HCT116 (cell line): Measurements from ENCODE around the gene APH1B. TPM values are rescaled to one million over a fixed set of nuclear protein-coding genes. Genes with fewer than 3 reads are reported as not detected.

ENCODE experiments used
- ATAC-seq: fragments of 200-7000 bp; cut with Tn5 transposase; 2 replicates; pipeline ENCODE4 v1.9.1; 2020; ENCODE audit warnings: mild to moderate bottlenecking, moderate library complexity
- BruUV-seq: library from RNA; stranded (reverse); fragments of 400-500 nt; replicated peaks from 2 replicates; lab custom pipeline; 2021; lab: Mats Ljungman, UMichigan
- CTCF ChIA-PET: fragments of 300-600 bp; sonication (Branson Sonifier 250); formaldehyde crosslinking; loops from one replicate; lab custom pipeline; 2021; ENCODE audit warnings: antibody characterized with exemption; lab: Charles Lee
- POLR2A ChIA-PET: fragments of 300-600, 350-600 bp; sonication (Branson Sonifier 250); formaldehyde crosslinking; loops from one replicate; lab custom pipeline; 2021; ENCODE audit warnings: antibody characterized with exemption; lab: Charles Lee
- RAD21 ChIA-PET, 2 experiments: fragments of 300-600 bp; sonication (Branson Sonifier 250); formaldehyde crosslinking; loops; one replicate each; lab custom pipeline; 2023; ENCODE audit warnings: low total read pairs in 2 of 2; ENCODE audit not compliant: uncharacterized antibody in 2 of 2, unreplicated experiment in 2 of 2, low non-redundant PET in 1 of 2; lab: Charles Lee
- DNase-seq: peaks from one replicate; pipeline ENCODE4 v3.0.0-alpha.2; 2010; ENCODE audit warnings: low read depth, low spot score
- H2AFZ ChIP-seq: fragments of 200-600 bp; shearing (Covaris generic), sonication (generic); 2 replicates; pipeline ENCODE4 v1.6.1; 2017; ENCODE audit warnings: low read depth, mixed run types, mixed read lengths, antibody characterized with exemption, low read length; ENCODE audit not compliant: poor library complexity, severe bottlenecking
- H3K27ac ChIP-seq: 2 replicates; pipeline ENCODE4 v1.5.1; 2012; ENCODE audit warnings: low read depth, low read length
- H3K27me3 ChIP-seq: fragments of 200-600 bp; sonication (generic); 2 replicates; pipeline ENCODE4 v1.6.1; 2016; ENCODE audit warnings: mixed run types, low read length, mixed read lengths; ENCODE audit not compliant: insufficient read depth
- H3K36me3 ChIP-seq, 2 experiments: fragments of 200-500 bp in 1 of 2; fragments of 200-600 bp in 1 of 2; sonication (Bioruptor generic) in 1 of 2; sonication (generic) in 1 of 2; 2 replicates each; pipeline versions ENCODE4 v1.5.1 to v1.6.1; 2014 to 2016; ENCODE audit warnings: low read length in 2 of 2, inconsistent platforms in 1 of 2, mixed read lengths in 1 of 2, mixed run types in 1 of 2; ENCODE audit not compliant: insufficient read depth in 2 of 2, control insufficient read depth in 1 of 2
- H3K4me1 ChIP-seq, 2 experiments: fragments of 200-600 bp in 1 of 2; sonication (generic) in 1 of 2; 2 replicates each; pipeline versions ENCODE4 v1.5.1 to v1.6.1; 2012 to 2017; ENCODE audit warnings: low read length in 2 of 2, inconsistent platforms in 1 of 2, mild to moderate bottlenecking in 1 of 2, mixed read lengths in 1 of 2, mixed run types in 1 of 2, moderate library complexity in 1 of 2; ENCODE audit not compliant: insufficient read depth in 2 of 2, control insufficient read depth in 1 of 2
- H3K4me2 ChIP-seq: fragments of 200-600 bp; sonication (generic); 2 replicates; pipeline ENCODE4 v1.6.1; 2017; ENCODE audit warnings: mixed run types, low read length, mixed read lengths
- H3K4me3 ChIP-seq, 2 experiments: fragments of 200-600 bp in 1 of 2; sonication (generic) in 1 of 2; replicated peaks in 1 of 2; 2 replicates each; pipeline ENCODE4 v1.5.1; 2011 to 2016; ENCODE audit warnings: low read length in 2 of 2, control low read depth in 1 of 2, low read depth in 1 of 2, mild to moderate bottlenecking in 1 of 2, mixed read lengths in 1 of 2, mixed run types in 1 of 2
- H3K79me2 ChIP-seq: fragments of 200-600 bp; sonication (generic); 2 replicates; pipeline ENCODE4 v1.6.1; 2017; ENCODE audit warnings: mild to moderate bottlenecking, mixed run types, low read length, moderate library complexity, mixed read lengths; ENCODE audit not compliant: insufficient read depth
- H3K9ac ChIP-seq: fragments of 200-600 bp; sonication (generic); 2 replicates; pipeline ENCODE4 v1.6.1; 2016; ENCODE audit warnings: low read length, mixed read lengths
- H3K9me2 ChIP-seq: fragments of 200-600 bp; sonication (generic), shearing (Covaris generic); 2 replicates; pipeline ENCODE4 v1.6.1; 2017; ENCODE audit warnings: mixed run types, mild to moderate bottlenecking, moderate library complexity; ENCODE audit not compliant: insufficient read depth
- H3K9me3 ChIP-seq, 2 experiments: fragments of 200-500 bp in 1 of 2; fragments of 200-600 bp in 1 of 2; sonication (Bioruptor generic) in 1 of 2; sonication (generic) in 1 of 2; 2 replicates each; pipeline ENCODE4 v1.6.1; 2014 to 2017; ENCODE audit warnings: low read length in 2 of 2, mixed read lengths in 2 of 2, inconsistent platforms in 1 of 2, low read depth in 1 of 2, mild to moderate bottlenecking in 1 of 2, mixed run types in 1 of 2, moderate library complexity in 1 of 2; ENCODE audit not compliant: control insufficient read depth in 1 of 2, insufficient read depth in 1 of 2
- H4K20me1 ChIP-seq: fragments of 200-600 bp; sonication (generic), shearing (Covaris generic); 2 replicates; pipeline ENCODE4 v1.6.1; 2017; ENCODE audit warnings: mixed run types, mild to moderate bottlenecking, moderate library complexity; ENCODE audit not compliant: insufficient read depth
- CBX3 ChIP-seq: IDR thresholded peaks from 2 replicates; pipeline ENCODE4 v1.6.1; 2012; ENCODE audit warnings: low read depth
- EZH2phosphoT487 ChIP-seq: fragments of 200-600 bp; IDR thresholded peaks from 2 replicates; pipeline ENCODE4 v1.6.1; 2018; ENCODE audit warnings: antibody characterized with exemption, borderline replicate concordance
- POLR2AphosphoS5 ChIP-seq: IDR thresholded peaks from 2 replicates; pipeline ENCODE4 v1.6.1; 2011; ENCODE audit warnings: mild to moderate bottlenecking, low read depth, low read length, moderate library complexity
- SP1 ChIP-seq: IDR thresholded peaks from 2 replicates; pipeline ENCODE4 v1.6.1; 2012; ENCODE audit warnings: low read depth
- TCF7L2 ChIP-seq: IDR thresholded peaks from 2 replicates; pipeline ENCODE4 v1.7.0; 2011; ENCODE audit warnings: borderline replicate concordance, inconsistent platforms; ENCODE audit not compliant: insufficient read depth, insufficient read length; ENCODE audit errors: extremely low read depth
- intact Hi-C: fragments of 100-400 bp; cut with micrococcal nuclease; formaldehyde crosslinking; loops from 2 replicates; pipeline ENCODE4 v1.10.0; 2022
- total RNA-seq: library from RNA; stranded (reverse); gene quantifications from one replicate; pipeline ENCODE4 v1.2.1, GENCODE V29; 2021; ENCODE audit not compliant: unreplicated experiment
- TF ChIP-seq, protein P1 (sequence below), 3 experiments: fragments of 200-600 bp in 1 of 3; sonication (generic) in 1 of 3; IDR thresholded peaks in 2 of 3; conservative IDR thresholded peaks in 1 of 3; 2 replicates each; pipeline ENCODE4 v1.5.1; 2012 to 2017; ENCODE audit warnings: low read depth in 2 of 3, low read length in 2 of 3, antibody characterized with exemption in 1 of 3, borderline replicate concordance in 1 of 3, control low read depth in 1 of 3, mild to moderate bottlenecking in 1 of 3, mixed read lengths in 1 of 3, mixed run types in 1 of 3, moderate library complexity in 1 of 3; ENCODE audit not compliant: insufficient read depth in 1 of 3
- TF ChIP-seq, protein P2 (sequence below): IDR thresholded peaks from 2 replicates; pipeline ENCODE4 v1.6.1; 2012

APH1B gene
- total RNA-seq, 1 experiment from 2014 or later, result 8.5 TPM

- Histone ChIP-seq H3K9me2 (no peaks in the 10 kb centered on the region), H4K20me1 (no peaks in the 10 kb centered on the region), H3K9ac (no peak overlapping the region), H3K27me3 (no peaks in the 10 kb centered on the region), H3K9me3 (no peaks in the 10 kb centered on the region; a peak in 1 of 4 replicates), H3K4me3 (no peak overlapping the region), H3K79me2 (no peaks in the 10 kb centered on the region), H3K36me3 (no peaks in the 10 kb centered on the region), H3K4me1 (no peaks in the 10 kb centered on the region), H3K4me2 (no peak overlapping the region), H3K27ac (no peak overlapping the region), H2AFZ (no peak overlapping the region)
- BruUV-seq, result no TSS peak
- TF ChIP-seq, protein P1, sequence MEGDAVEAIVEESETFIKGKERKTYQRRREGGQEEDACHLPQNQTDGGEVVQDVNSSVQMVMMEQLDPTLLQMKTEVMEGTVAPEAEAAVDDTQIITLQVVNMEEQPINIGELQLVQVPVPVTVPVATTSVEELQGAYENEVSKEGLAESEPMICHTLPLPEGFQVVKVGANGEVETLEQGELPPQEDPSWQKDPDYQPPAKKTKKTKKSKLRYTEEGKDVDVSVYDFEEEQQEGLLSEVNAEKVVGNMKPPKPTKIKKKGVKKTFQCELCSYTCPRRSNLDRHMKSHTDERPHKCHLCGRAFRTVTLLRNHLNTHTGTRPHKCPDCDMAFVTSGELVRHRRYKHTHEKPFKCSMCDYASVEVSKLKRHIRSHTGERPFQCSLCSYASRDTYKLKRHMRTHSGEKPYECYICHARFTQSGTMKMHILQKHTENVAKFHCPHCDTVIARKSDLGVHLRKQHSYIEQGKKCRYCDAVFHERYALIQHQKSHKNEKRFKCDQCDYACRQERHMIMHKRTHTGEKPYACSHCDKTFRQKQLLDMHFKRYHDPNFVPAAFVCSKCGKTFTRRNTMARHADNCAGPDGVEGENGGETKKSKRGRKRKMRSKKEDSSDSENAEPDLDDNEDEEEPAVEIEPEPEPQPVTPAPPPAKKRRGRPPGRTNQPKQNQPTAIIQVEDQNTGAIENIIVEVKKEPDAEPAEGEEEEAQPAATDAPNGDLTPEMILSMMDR (IDR thresholded peaks at IDR 0.05 in 2 of 3, conservative IDR thresholded peaks at IDR 0.05 in 1 of 3; ENCODE audit: borderline replicate concordance in 1 of 3, insufficient read depth in 1 of 3, low read depth in 2 of 3, low read length in 2 of 3), result no peak
- TF ChIP-seq TCF7L2, result no peak
- TF ChIP-seq CBX3, result no peak
- TF ChIP-seq EZH2phosphoT487, result no peak
- no peak for TF ChIP-seq POLR2AphosphoS5
- TF ChIP-seq, protein P2, sequence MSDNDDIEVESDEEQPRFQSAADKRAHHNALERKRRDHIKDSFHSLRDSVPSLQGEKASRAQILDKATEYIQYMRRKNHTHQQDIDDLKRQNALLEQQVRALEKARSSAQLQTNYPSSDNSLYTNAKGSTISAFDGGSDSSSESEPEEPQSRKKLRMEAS, result no peak
- TF ChIP-seq SP1, result no peak
- no peak for ATAC-seq
- intact Hi-C loops, result no loop called here
- ChIA-PET CTCF (no interaction called here), POLR2A (no interaction called here), RAD21 (no interaction called here)
- DNase-seq, result no peak
These were observed 33.0 kb upstream of the APH1B start for GRCh38 chr15:63244399-63244798.
